Body of pancreas (tissue), 4 donors: ENCODE data around the gene BANF2. TPM values are rescaled to one million over a fixed set of nuclear protein-coding genes. Genes with fewer than 3 reads are reported as not detected.

ENCODE experiments used
- ATAC-seq: fragments of 150-250 bp; one replicate; pipeline ENCODE4 v1.9.1; 2016
- DNase-seq, 4 donors: peaks; one replicate each; pipeline ENCODE4 v3.0.0-alpha.2; 2019
- H3K27ac ChIP-seq, 4 donors: fragments of 200-600 bp; sonication (generic); 1 replicate in 3 of 4; 2 replicates in 1 of 4; pipeline versions ENCODE4 v1.5.1 to v1.6.1; 2016 to 2019; ENCODE audit warnings: mild to moderate bottlenecking in 1 of 4, mixed read lengths in 1 of 4, moderate library complexity in 1 of 4
- H3K27me3 ChIP-seq, 2 donors: fragments of 200-600 bp; sonication (generic); one replicate each; pipeline ENCODE4 v1.6.0; 2016; ENCODE audit warnings: mild to moderate bottlenecking in 1 of 2
- H3K36me3 ChIP-seq, 2 donors: fragments of 200-600 bp; sonication (generic); replicated peaks in 1 of 2; 2 replicates each; pipeline ENCODE4 v1.5.1; 2016; ENCODE audit warnings: low read depth in 2 of 2; ENCODE audit not compliant: insufficient read depth in 1 of 2
- H3K4me1 ChIP-seq: fragments of 200-600 bp; sonication (generic); one replicate; pipeline ENCODE4 v1.6.0; 2016
- H3K4me3 ChIP-seq, 2 donors: fragments of 200-600 bp; sonication (generic); 1 replicate in 1 of 2; 2 replicates in 1 of 2; pipeline ENCODE4 v1.5.1; 2016 to 2019
- H3K9me3 ChIP-seq, 3 donors: fragments of 200-600 bp; sonication (generic); 1 replicate in 2 of 3; 2 replicates in 1 of 3; pipeline ENCODE4 v1.5.1; 2016
- POLR2A ChIP-seq, 3 donors: fragments of 450-650 bp; IDR thresholded peaks; one replicate each; pipeline ENCODE4 v1.6.1; 2016; ENCODE audit warnings: antibody characterized with exemption in 3 of 3, mild to moderate bottlenecking in 2 of 3
- WGBS, 2 donors: methylation state at CpG; one replicate each; pipeline ENCODE4 v1.1.5; 2017; 5-methylcytosine and 5-hydroxymethylcytosine counted together
- intact Hi-C: fragments of 100-400 bp; cut with DNase I; formaldehyde crosslinking; loops from one replicate; pipeline ENCODE4 v1.15.1; 2023
- total RNA-seq, 2 donors: library from RNA; depleted of rRNA; stranded (reverse); fragments of >200 nt; gene quantifications; one replicate each; pipeline ENCODE4 v1.1.0, GENCODE V29; 2016
- TF ChIP-seq, protein P1 (sequence below), 7 experiments: fragments of 450-650 bp in 4 of 7; fragments of 200-600 bp in 3 of 7; sonication (generic) in 3 of 7; IDR thresholded peaks; one replicate each; pipeline ENCODE4 v1.5.1; 2016 to 2019; ENCODE audit warnings: antibody characterized with exemption in 7 of 7

The BANF2 gene
- total RNA-seq, 2 donors from 2014 or later: 4.0 TPM; not detected in 1

DNA sequence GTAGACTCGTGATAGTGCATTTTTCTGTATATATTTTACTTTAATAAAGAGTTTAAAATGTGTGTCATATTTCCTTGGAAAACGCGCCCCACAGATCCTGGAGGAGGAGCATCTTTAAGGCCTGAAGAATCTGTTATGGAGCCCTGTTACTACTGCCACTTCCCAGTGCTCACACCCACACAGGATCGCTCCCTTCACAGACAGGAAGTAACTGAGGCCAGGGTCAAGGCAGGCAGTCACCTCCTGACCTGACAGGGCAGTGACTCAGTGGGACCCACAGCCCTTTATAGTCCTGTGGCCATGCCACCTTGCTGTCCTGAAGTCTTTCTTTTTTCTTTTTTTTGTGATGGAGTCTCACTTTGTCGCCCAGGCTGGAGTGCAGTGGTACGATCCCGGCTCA, 26.7 kb upstream of the BANF2 start:
- WGBS, 2 donors: 33 to 44% methylated on average over 7 of the region's 7 CpGs
- TF ChIP-seq, protein P1, sequence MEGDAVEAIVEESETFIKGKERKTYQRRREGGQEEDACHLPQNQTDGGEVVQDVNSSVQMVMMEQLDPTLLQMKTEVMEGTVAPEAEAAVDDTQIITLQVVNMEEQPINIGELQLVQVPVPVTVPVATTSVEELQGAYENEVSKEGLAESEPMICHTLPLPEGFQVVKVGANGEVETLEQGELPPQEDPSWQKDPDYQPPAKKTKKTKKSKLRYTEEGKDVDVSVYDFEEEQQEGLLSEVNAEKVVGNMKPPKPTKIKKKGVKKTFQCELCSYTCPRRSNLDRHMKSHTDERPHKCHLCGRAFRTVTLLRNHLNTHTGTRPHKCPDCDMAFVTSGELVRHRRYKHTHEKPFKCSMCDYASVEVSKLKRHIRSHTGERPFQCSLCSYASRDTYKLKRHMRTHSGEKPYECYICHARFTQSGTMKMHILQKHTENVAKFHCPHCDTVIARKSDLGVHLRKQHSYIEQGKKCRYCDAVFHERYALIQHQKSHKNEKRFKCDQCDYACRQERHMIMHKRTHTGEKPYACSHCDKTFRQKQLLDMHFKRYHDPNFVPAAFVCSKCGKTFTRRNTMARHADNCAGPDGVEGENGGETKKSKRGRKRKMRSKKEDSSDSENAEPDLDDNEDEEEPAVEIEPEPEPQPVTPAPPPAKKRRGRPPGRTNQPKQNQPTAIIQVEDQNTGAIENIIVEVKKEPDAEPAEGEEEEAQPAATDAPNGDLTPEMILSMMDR (IDR thresholded peaks at IDR 0.05): no peak
- TF ChIP-seq POLR2A (IDR thresholded peaks at IDR 0.05): no peak
- H3K27me3 ChIP-seq: no peaks in the 10 kb centered on the region
- H3K4me3 ChIP-seq: no peak overlapping the region
- H3K36me3 ChIP-seq: peaks cover 0 to 8% of the 10 kb centered on the region in 2 donors
- DNase-seq: no peak
- peaks cover 96% of the 10 kb centered on the region for H3K4me1 ChIP-seq
- H3K27ac ChIP-seq: peak overlapping the region in 3 of 4 donors; percentile 2 to 97 (median 24)
- H3K9me3 ChIP-seq: no peaks in the 10 kb centered on the region
- ATAC-seq: no peak
- intact Hi-C loops: no loop called here

DNA sequence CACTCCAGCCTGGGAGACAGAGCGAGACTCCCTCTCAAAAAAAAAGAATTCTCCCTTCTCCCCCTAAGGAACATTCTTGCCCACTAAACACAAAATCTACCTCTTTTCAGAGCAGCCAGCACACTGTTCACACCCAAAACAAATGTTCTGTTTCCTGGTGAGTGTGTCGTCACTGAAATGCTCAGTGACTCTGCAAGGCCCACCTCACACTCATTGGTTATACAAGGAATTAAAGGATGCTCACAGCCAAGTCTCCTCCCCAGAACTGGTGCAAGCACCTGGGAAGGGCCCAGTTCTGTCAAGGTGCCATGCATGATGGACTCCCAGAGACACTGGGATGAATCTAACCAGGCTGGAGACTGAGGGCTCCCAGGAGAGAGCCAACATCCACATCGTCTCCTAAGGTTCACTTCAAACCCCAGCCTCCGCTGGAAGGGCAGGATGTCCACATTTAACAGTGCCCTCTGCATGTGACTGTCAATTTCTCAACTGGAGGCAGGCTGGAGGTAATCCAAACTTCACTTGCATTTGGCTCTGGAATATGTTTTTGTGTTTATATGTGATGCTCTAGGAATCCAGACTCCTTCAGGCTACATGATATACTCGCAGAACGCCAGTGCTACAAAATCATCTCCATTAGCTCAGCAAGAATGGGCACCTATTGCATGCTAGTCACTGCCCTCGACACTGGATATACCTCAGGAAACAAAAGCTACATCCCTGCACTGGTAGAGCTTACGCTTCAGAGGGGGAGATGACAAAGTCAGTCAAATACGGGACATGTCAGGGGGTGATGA, 24.8 kb upstream of the BANF2 start:
- ATAC-seq: no peak
- H3K4me1 ChIP-seq: peaks cover 96% of the 10 kb centered on the region
- peaks cover 0 to 8% of the 10 kb centered on the region in 2 donors for H3K36me3 ChIP-seq
- peak overlapping the region in 3 of 4 donors; percentile 11 to 98 (median 97) for H3K27ac ChIP-seq
- no peak for TF ChIP-seq POLR2A (IDR thresholded peaks at IDR 0.05)
- TF ChIP-seq, protein P1 (IDR thresholded peaks at IDR 0.05): no peak
- no peaks in the 10 kb centered on the region for H3K9me3 ChIP-seq
- no peaks in the 10 kb centered on the region for H3K27me3 ChIP-seq
- no peak overlapping the region for H3K4me3 ChIP-seq
- WGBS, 2 donors: 32 to 45% methylated on average over 8 to 9 of the region's 9 CpGs
- intact Hi-C loops: no loop called here
- DNase-seq: no peak

DNA sequence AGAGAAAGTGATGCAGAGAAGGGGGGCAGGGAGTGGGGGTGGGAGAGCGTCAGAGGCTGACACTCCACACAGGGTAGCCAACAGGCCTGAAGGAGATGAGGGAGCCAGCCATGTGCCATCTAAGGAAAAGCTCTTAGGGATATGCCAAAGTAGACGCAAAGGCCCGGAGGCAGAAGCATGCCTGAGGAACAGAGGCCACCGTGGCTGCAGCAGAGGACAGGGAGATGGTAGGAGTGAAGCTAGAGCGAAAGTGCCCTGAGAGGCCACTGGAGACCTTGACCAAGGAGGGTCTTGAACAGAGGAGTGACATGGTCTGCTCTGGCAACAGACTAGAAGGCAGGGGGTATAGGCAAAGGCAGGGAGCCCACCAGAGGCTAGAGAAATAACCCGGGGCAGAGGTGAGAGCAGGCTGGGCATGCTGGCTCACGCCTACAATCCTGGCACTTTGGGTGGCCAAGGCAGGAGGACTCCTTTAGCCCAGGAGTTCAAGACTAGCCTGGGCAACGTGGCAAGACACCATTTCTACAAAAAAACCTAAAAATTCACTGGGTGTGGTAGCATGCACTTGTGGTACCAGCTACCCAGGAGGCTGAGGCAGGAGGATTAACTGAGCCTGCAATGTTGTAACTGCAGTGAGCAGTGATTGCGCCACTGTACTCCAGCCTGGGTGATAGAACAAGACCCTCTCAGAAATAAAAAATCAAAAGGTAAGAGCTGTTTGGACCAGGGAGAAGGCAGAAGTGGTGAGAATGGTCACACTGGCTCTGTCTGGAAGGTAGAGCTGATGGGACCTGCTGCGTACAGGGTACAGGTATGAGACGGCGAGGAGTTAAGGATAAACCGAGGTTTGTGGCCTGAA, 24.0 kb upstream of the BANF2 start:
- DNase-seq (no peak), ATAC-seq (no peak)
- no peak overlapping the region for H3K4me3 ChIP-seq
- peak overlapping the region in 3 of 4 donors; percentile 57 to 98 (median 97) for H3K27ac ChIP-seq
- TF ChIP-seq POLR2A (IDR thresholded peaks at IDR 0.05): peak in 1 of 3 donors; percentile 2
- TF ChIP-seq, protein P1 (IDR thresholded peaks at IDR 0.05): no peak
- H3K9me3 ChIP-seq: no peaks in the 10 kb centered on the region
- intact Hi-C loops: no loop called here
- H3K4me1 ChIP-seq: peaks cover 93% of the 10 kb centered on the region
- no peaks in the 10 kb centered on the region for H3K27me3 ChIP-seq
- WGBS, 2 donors: 39 to 59% methylated on average over 13 of the region's 13 CpGs
- H3K36me3 ChIP-seq: peaks cover 0 to 8% of the 10 kb centered on the region in 2 donors

DNA sequence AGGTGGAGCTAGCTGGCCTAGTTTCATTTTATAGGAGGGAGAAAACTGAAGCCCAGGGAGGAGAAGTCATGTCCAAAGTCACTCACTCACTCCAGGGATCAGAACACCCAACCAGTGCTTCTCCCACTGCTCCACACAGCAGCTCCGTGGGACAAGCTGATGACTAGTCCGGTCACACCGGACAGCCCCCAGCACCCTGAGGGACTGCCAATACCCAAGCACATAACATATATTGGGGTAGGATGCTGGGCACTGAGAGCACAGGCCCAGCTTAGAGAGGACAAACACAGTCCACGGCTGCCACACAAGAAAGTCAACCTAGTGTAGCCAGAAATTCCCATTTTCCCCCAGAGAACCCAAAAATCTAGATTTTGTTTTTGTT, 23.4 kb upstream of the BANF2 start:
- TF ChIP-seq, protein P1 (IDR thresholded peaks at IDR 0.05): no peak
- peak in 1 of 3 donors; percentile 9 for TF ChIP-seq POLR2A (IDR thresholded peaks at IDR 0.05)
- H3K36me3 ChIP-seq: peaks cover 0 to 8% of the 10 kb centered on the region in 2 donors
- H3K9me3 ChIP-seq: no peaks in the 10 kb centered on the region
- 44 to 45% methylated on average over 2 to 4 of the region's 4 CpGs for WGBS, 2 donors
- intact Hi-C loops: no loop called here
- ATAC-seq (no peak), DNase-seq (no peak)
- no peaks in the 10 kb centered on the region for H3K27me3 ChIP-seq
- H3K4me3 ChIP-seq: no peak overlapping the region
- peaks cover 89% of the 10 kb centered on the region for H3K4me1 ChIP-seq
- peak overlapping the region; percentile 21 to 98 (median 77) for H3K27ac ChIP-seq
